ENCODE data around the gene KATNB1.

The KATNB1 gene

GRCh38 chr16:57704905-57705852 is 30.4 kb upstream of the KATNB1 start:
- no peaks in the 10 kb centered on the region for H3K9me2 ChIP-seq (replicated peaks; ENCODE audit: control insufficient read depth, low read length)
- no peaks in the 10 kb centered on the region for H3F3A ChIP-seq (ENCODE audit: control insufficient read depth, insufficient read depth)
- no peaks in the 10 kb centered on the region for H3K9me3 ChIP-seq (ENCODE audit: control insufficient read depth, insufficient read depth, low read length)
- TF ChIP-seq EZH2phosphoT487 (IDR thresholded peaks at IDR 0.05; ENCODE audit: borderline replicate concordance, low read length) = no peak
- TF ChIP-seq CTCF (IDR thresholded peaks at IDR 0.05; ENCODE audit: low read depth, low read length, poor library complexity, severe bottlenecking) = no peak
- no peaks in the 10 kb centered on the region for H3K79me2 ChIP-seq (ENCODE audit: control insufficient read depth, low read length)
- H3K4me1 ChIP-seq (ENCODE audit: control insufficient read depth, low read length) = no peaks in the 10 kb centered on the region
- H3K4me2 ChIP-seq (ENCODE audit: low read length) = no peak overlapping the region
- H3K27me3 ChIP-seq (ENCODE audit: control insufficient read depth, low read length) = peaks cover 7% of the 10 kb centered on the region
- no peak overlapping the region for H3K4me3 ChIP-seq (ENCODE audit: low read length)
- no peaks in the 10 kb centered on the region for H4K20me1 ChIP-seq (ENCODE audit: control insufficient read depth, insufficient read depth, low read depth, low read length)
- H3K36me3 ChIP-seq (ENCODE audit: control insufficient read depth, low read length) = no peaks in the 10 kb centered on the region
- H3K27ac ChIP-seq (ENCODE audit: low read depth, low read length) = no peak overlapping the region

- Histone ChIP-seq H3K27ac (ENCODE audit: low read depth, low read length) (no peak overlapping the region), H3K9me2 (replicated peaks; ENCODE audit: control insufficient read depth, low read length) (no peaks in the 10 kb centered on the region), H3K4me3 (ENCODE audit: low read length) (no peak overlapping the region), H3K27me3 (ENCODE audit: control insufficient read depth, low read length) (peaks cover 23% of the 10 kb centered on the region), H3K36me3 (ENCODE audit: control insufficient read depth, low read length) (no peaks in the 10 kb centered on the region), H3K4me1 (ENCODE audit: control insufficient read depth, low read length) (no peaks in the 10 kb centered on the region), H3K79me2 (ENCODE audit: control insufficient read depth, low read length) (no peaks in the 10 kb centered on the region), H3F3A (ENCODE audit: control insufficient read depth, insufficient read depth) (no peaks in the 10 kb centered on the region), H3K9me3 (ENCODE audit: control insufficient read depth, insufficient read depth, low read length) (no peaks in the 10 kb centered on the region), H4K20me1 (ENCODE audit: control insufficient read depth, insufficient read depth, low read depth, low read length) (no peaks in the 10 kb centered on the region), H3K4me2 (ENCODE audit: low read length) (no peak overlapping the region)
- TF ChIP-seq EZH2phosphoT487 (IDR thresholded peaks at IDR 0.05; ENCODE audit: borderline replicate concordance, low read length) (no peak), CTCF (IDR thresholded peaks at IDR 0.05; ENCODE audit: low read depth, low read length, poor library complexity, severe bottlenecking) (no peak)
Measured at GRCh38 chr16:57706717-57707116, 28.9 kb upstream of the KATNB1 start.

- H3K79me2 ChIP-seq (ENCODE audit: control insufficient read depth, low read length) = no peaks in the 10 kb centered on the region
- no peak overlapping the region for H3K27ac ChIP-seq (ENCODE audit: low read depth, low read length)
- no peaks in the 10 kb centered on the region for H4K20me1 ChIP-seq (ENCODE audit: control insufficient read depth, insufficient read depth, low read depth, low read length)
- H3F3A ChIP-seq (ENCODE audit: control insufficient read depth, insufficient read depth) = no peaks in the 10 kb centered on the region
- H3K4me2 ChIP-seq (ENCODE audit: low read length) = no peak overlapping the region
- H3K4me1 ChIP-seq (ENCODE audit: control insufficient read depth, low read length) = no peaks in the 10 kb centered on the region
- H3K4me3 ChIP-seq (ENCODE audit: low read length) = no peak overlapping the region
- no peaks in the 10 kb centered on the region for H3K9me3 ChIP-seq (ENCODE audit: control insufficient read depth, insufficient read depth, low read length)
- H3K36me3 ChIP-seq (ENCODE audit: control insufficient read depth, low read length) = no peaks in the 10 kb centered on the region
- TF ChIP-seq EZH2phosphoT487 (IDR thresholded peaks at IDR 0.05; ENCODE audit: borderline replicate concordance, low read length) (no peak), CTCF (IDR thresholded peaks at IDR 0.05; ENCODE audit: low read depth, low read length, poor library complexity, severe bottlenecking) (no peak)
- H3K9me2 ChIP-seq (replicated peaks; ENCODE audit: control insufficient read depth, low read length) = no peaks in the 10 kb centered on the region
- peaks cover 28% of the 10 kb centered on the region for H3K27me3 ChIP-seq (ENCODE audit: control insufficient read depth, low read length)
Measured at GRCh38 chr16:57707331-57707730, 28.2 kb upstream of the KATNB1 start.
